Cortex of kidney (tissue), 1 donor: Measurements from ENCODE around the gene PPARD.
"Not testable (repeated sequence)": the region's sequence is repeated elsewhere in the genome, so short reads cannot be mapped to it uniquely, and the experiment has no call there.

Experiments
- DNase-seq: peaks from one replicate; lab custom pipeline; 2025; lab: John Stamatoyannopoulos, UW

PPARD gene

GRCh38 chr6:35381132-35381531 is 38.8 kb downstream of the PPARD start:
- no peak for DNase-seq

- DNase-seq: no peak
Measured at GRCh38 chr6:35382015-35382414, 39.7 kb downstream of the PPARD start.

- DNase-seq: no peak
Measured at GRCh38 chr6:35385457-35386202, 43.3 kb downstream of the PPARD start.

GRCh38 chr6:35386989-35387388 is 44.6 kb downstream of the PPARD start:
- DNase-seq: no peak

- DNase-seq: no peak
Measured at GRCh38 chr6:35388030-35388429, 45.7 kb downstream of the PPARD start.

- DNase-seq: no peak
Measured at GRCh38 chr6:35388772-35389352, 46.5 kb downstream of the PPARD start.

GRCh38 chr6:35389386-35389785 is 47.0 kb downstream of the PPARD start:
- DNase-seq: not testable (repeated sequence)

GRCh38 chr6:35391240-35391968 is 49.0 kb downstream of the PPARD start:
- DNase-seq: no peak

- DNase-seq: no peak
Measured at GRCh38 chr6:35392111-35392702, 49.8 kb downstream of the PPARD start.

GRCh38 chr6:35392773-35393672 is 50.7 kb downstream of the PPARD start:
- DNase-seq: no peak

- no peak for DNase-seq
Measured at GRCh38 chr6:35396991-35397390, 54.6 kb downstream of the PPARD start.

- DNase-seq: no peak
Measured at GRCh38 chr6:35397806-35398418, 55.6 kb downstream of the PPARD start.

- no peak for DNase-seq
Measured at GRCh38 chr6:35398526-35398925, 56.2 kb downstream of the PPARD start.

- no peak for DNase-seq
Measured at GRCh38 chr6:35400111-35400510, 57.8 kb downstream of the PPARD start.

- DNase-seq: no peak
Measured at GRCh38 chr6:35400901-35401311, 58.5 kb downstream of the PPARD start.

- no peak for DNase-seq
Measured at GRCh38 chr6:35401514-35401913, 59.2 kb downstream of the PPARD start.

- DNase-seq: no peak
Measured at GRCh38 chr6:35402136-35402855, 59.9 kb downstream of the PPARD start.

- DNase-seq: no peak
Measured at GRCh38 chr6:35402856-35403191, 60.5 kb downstream of the PPARD start.

- DNase-seq: no peak
Measured at GRCh38 chr6:35403544-35404442, 61.4 kb downstream of the PPARD start.
